GM12878 (cell line): ENCODE data around the gene MYO1D. TPM values are rescaled to one million over a fixed set of nuclear protein-coding genes. Genes with fewer than 3 reads are reported as not detected.

Source experiments
- ATAC-seq: fragments of 200-7000 bp; cut with Tn5 transposase; 3 replicates; pipeline ENCODE4 v1.9.1; 2020; ENCODE audit warnings: mild to moderate bottlenecking, moderate library complexity
- BruUV-seq: library from RNA; stranded (reverse); fragments of 400-500 nt; replicated peaks from 2 replicates; lab custom pipeline; 2021; lab: Mats Ljungman, UMichigan
- CTCF ChIA-PET: fragments of 300-600 bp; sonication (Branson Sonifier 250); formaldehyde crosslinking; extraction: SDS; loops from one replicate; lab custom pipeline; 2021; ENCODE audit warnings: inconsistent platforms; lab: Yijun Ruan, JAX
- POLR2A ChIA-PET: fragments of 350-600 bp; formaldehyde crosslinking; extraction: SDS; loops from one replicate; lab custom pipeline; 2021; ENCODE audit warnings: inconsistent platforms; lab: Charles Lee
- RAD21 ChIA-PET: fragments of 300-600 bp; sonication (Branson Sonifier 250); formaldehyde crosslinking; loops from one replicate; lab custom pipeline; 2023; ENCODE audit warnings: antibody characterized with exemption; ENCODE audit not compliant: unreplicated experiment; lab: Charles Lee
- SMC1A ChIA-PET: fragments of 300-600 bp; sonication (Branson Sonifier 250); formaldehyde crosslinking; loops from one replicate; lab custom pipeline; 2023; ENCODE audit not compliant: unreplicated experiment, uncharacterized antibody; lab: Charles Lee
- DNase-seq: peaks from one replicate; pipeline ENCODE4 v3.0.0-alpha.2; 2011; ENCODE audit warnings: low read depth, low spot score
- FAIRE-seq: peaks from 3 replicates; lab custom pipeline; 2011; peaks lifted over from hg19 to GRCh38; lab: Jason Lieb, UNC
- H2AFZ ChIP-seq: 2 replicates; pipeline ENCODE4 v1.6.0; 2011; ENCODE audit warnings: low read depth, low read length, control low read depth; ENCODE audit not compliant: control insufficient read depth
- H3K27ac ChIP-seq: 2 replicates; pipeline ENCODE4 v1.5.1; 2011; ENCODE audit warnings: control low read depth; ENCODE audit not compliant: control insufficient read depth, insufficient read depth
- H3K27me3 ChIP-seq, 2 experiments: replicated peaks in 1 of 2; 2 replicates each; pipeline versions ENCODE4 v1.6.0 to v1.6.1; 2011; ENCODE audit warnings: low read length in 1 of 2; ENCODE audit not compliant: control insufficient read depth in 2 of 2, insufficient read depth in 2 of 2
- H3K36me3 ChIP-seq, 2 experiments: 2 replicates each; pipeline ENCODE4 v1.5.1; 2011; ENCODE audit warnings: low read length in 1 of 2; ENCODE audit not compliant: control insufficient read depth in 2 of 2, insufficient read depth in 2 of 2
- H3K4me1 ChIP-seq: 2 replicates; pipeline ENCODE4 v1.6.1; 2011; ENCODE audit warnings: mild to moderate bottlenecking, low read length, moderate library complexity, mixed read lengths; ENCODE audit not compliant: control insufficient read depth, insufficient read depth
- H3K4me2 ChIP-seq: 2 replicates; pipeline ENCODE4 v1.6.0; 2011; ENCODE audit warnings: control low read depth; ENCODE audit not compliant: control insufficient read depth, insufficient read depth
- H3K4me3 ChIP-seq: fragments of 200-600 bp; sonication (generic); 2 replicates; pipeline ENCODE4 v1.5.1; 2016
- H3K79me2 ChIP-seq: 2 replicates; pipeline ENCODE4 v1.6.0; 2011; ENCODE audit warnings: low read length; ENCODE audit not compliant: control insufficient read depth, insufficient read depth
- H3K9ac ChIP-seq: 2 replicates; pipeline ENCODE4 v1.8.0; 2011; ENCODE audit warnings: low read length, control low read depth, mixed read lengths; ENCODE audit not compliant: control insufficient read depth, insufficient read depth
- H3K9me3 ChIP-seq: replicated peaks from 3 replicates; pipeline ENCODE4 v1.5.1; 2011; ENCODE audit warnings: mild to moderate bottlenecking, low read length; ENCODE audit not compliant: control insufficient read depth, insufficient read depth
- H4K20me1 ChIP-seq: 2 replicates; pipeline ENCODE4 v1.6.0; 2011; ENCODE audit not compliant: control insufficient read depth, insufficient read depth
- ATF3 ChIP-seq: IDR thresholded peaks from 2 replicates; pipeline ENCODE4 v1.6.1; 2011; ENCODE audit warnings: low read depth, mild to moderate bottlenecking, low read length, moderate library complexity, borderline replicate concordance; ENCODE audit errors: extremely low read depth
- E2F4 ChIP-seq: IDR thresholded peaks from 2 replicates; pipeline ENCODE4 v1.6.1; 2012; ENCODE audit warnings: low read depth, low read length, improper control_type of control experiment
- EED ChIP-seq: sonication (generic); IDR thresholded peaks from 2 replicates; pipeline ENCODE4 v1.6.1; 2016; ENCODE audit warnings: antibody characterized with exemption, low read depth
- EZH2 ChIP-seq: IDR thresholded peaks from 2 replicates; pipeline ENCODE4 v1.6.1; 2012; ENCODE audit warnings: low read depth, mild to moderate bottlenecking, control low read depth, inconsistent platforms, low read length, borderline replicate concordance; ENCODE audit not compliant: control insufficient read depth
- GABPA ChIP-seq: IDR thresholded peaks from 2 replicates; pipeline ENCODE4 v1.6.1; 2014; ENCODE audit warnings: antibody characterized with exemption, low read depth, mild to moderate bottlenecking, inconsistent platforms
- IRF5 ChIP-seq: fragments of 450-650 bp; IDR thresholded peaks from 2 replicates; pipeline ENCODE4 v1.6.1; 2017; ENCODE audit warnings: borderline replicate concordance
- NKRF ChIP-seq: fragments of 450-650 bp; conservative IDR thresholded peaks from 2 replicates; pipeline ENCODE4 v1.6.1; 2017; ENCODE audit warnings: mild to moderate bottlenecking, moderate library complexity
- NR2C2 ChIP-seq: IDR thresholded peaks from 2 replicates; pipeline ENCODE4 v1.6.1; 2011; ENCODE audit warnings: borderline replicate concordance, low read depth; ENCODE audit not compliant: control insufficient read depth, insufficient read length
- ZBTB40 ChIP-seq: fragments of 450-650 bp; IDR thresholded peaks from 2 replicates; pipeline ENCODE4 v1.6.1; 2016; ENCODE audit warnings: mild to moderate bottlenecking, moderate library complexity, borderline replicate concordance
- WGBS: methylation state at CpG from one replicate; pipeline ENCODE4 v1.1.6; 2016; ENCODE audit warnings: low lambda C conversion rate; ENCODE audit not compliant: insufficient replicate concordance, insufficient coverage; ENCODE audit errors: missing lambda C conversion rate; 5-methylcytosine and 5-hydroxymethylcytosine counted together
- in situ Hi-C: fragments of 300-500 bp; cut with MboI; formaldehyde crosslinking; loops from 9 replicates; pipeline ENCODE4 v1.14.3; 2018; ENCODE audit warnings: mixed read lengths
- intact Hi-C: fragments of 100-400 bp; cut with micrococcal nuclease; formaldehyde crosslinking; loops from one replicate; pipeline ENCODE4 v1.14.2; 2022; ENCODE audit not compliant: unreplicated experiment
- polyA plus RNA-seq, 11 experiments: library from polyadenylated mRNA; depleted of rRNA in 4 of 11; unstranded in 6 of 11; stranded (reverse) in 5 of 11; fragments of >200 nt; fragmentation: Nextera tagmentation in 4 of 11; fragmentation: Illumina TruSeq in 1 of 11; extraction: Ambion mirVana in 4 of 11; extraction: Trizol in 1 of 11; gene quantifications; 1 replicate in 1 of 11; 2 replicates in 10 of 11; pipeline versions ENCODE4 v1.2.1 to v1.2.3, GENCODE V29; 2011 to 2016; ENCODE audit warnings: inconsistent platforms in 2 of 11, missing spikeins in 2 of 11, low read depth in 1 of 11
- total RNA-seq, 4 experiments: library from RNA; depleted of rRNA in 3 of 4; stranded (reverse); fragments of >200 nt in 3 of 4; fragmentation: Illumina TruSeq in 1 of 4; extraction: Trizol in 1 of 4; gene quantifications; 2 replicates each; pipeline versions ENCODE4 v1.2.1 to v1.2.3, GENCODE V29; 2013 to 2021

Gene MYO1D
- total and polyA plus RNA-seq, 10 of the 15 experiments (the other 5 are each of a cell fraction or from before 2014, with no cell fraction given) = 1.8 to 37.7 (median 25.4) TPM

- Histone ChIP-seq H3K9me3 (no peaks in the 10 kb centered on the region; the same call in 2 of the 3 replicates), H3K4me3 (peak overlapping the region; percentile 51; the same call in 1 of the 2 replicates), H4K20me1 (no peaks in the 10 kb centered on the region), H3K9ac (peak overlapping the region; percentile 72), H3K4me2 (peak overlapping the region; percentile 83), H3K27ac (peak overlapping the region; percentile 97), H3K79me2 (no peaks in the 10 kb centered on the region; the same call in 1 of the 2 replicates), H3K36me3 (no peaks in the 10 kb centered on the region), H3K4me1 (peaks cover 63% of the 10 kb centered on the region), H2AFZ (no peak overlapping the region), H3K27me3 (no peaks in the 10 kb centered on the region)
- in situ Hi-C loops = no loop called here
- ATAC-seq = peak; percentile 59
- under 1% methylated on average over 11 of the region's 11 CpGs for WGBS
- ChIA-PET RAD21 (interaction anchor here (0.8 to 19.5 kb wide), 21 partner anchors 8 to 354 kb away, joined by 3 to 543 read pairs (median 7); partner anchors contain the start of genes CDK5R1 and MYO1D), CTCF (interaction anchor here (0.7 to 7.4 kb wide), 15 partner anchors 11 to 85 kb away, joined by 3 to 83 read pairs (median 6); partner anchors contain the start of gene CDK5R1), SMC1A (interaction anchor here (0.7 to 12.9 kb wide), 15 partner anchors 11 to 85 kb away, joined by 3 to 237 read pairs (median 12); partner anchors contain the start of gene CDK5R1), POLR2A (interaction anchor here (0.6 to 4.2 kb wide), 12 partner anchors 9 to 74 kb away, joined by 3 to 106 read pairs (median 8); partner anchors contain the start of gene CDK5R1)
- BruUV-seq = no TSS peak
- peak; percentile 96 for FAIRE-seq
- intact Hi-C loops = loop anchor here (1.0 to 2.0 kb wide), 5 partner anchors 20 to 86 kb away; no protein-coding TSS in a partner anchor
- peak; percentile 100 for DNase-seq
- TF ChIP-seq ATF3 (no peak), ZBTB40 (peak; percentile 33; the same call in 1 of the 2 replicates), GABPA (no peak; the same call in 1 of the 2 replicates), E2F4 (no peak), EZH2 (no peak), NKRF (no peak), EED (peak; percentile 95; the same call in 1 of the 2 replicates), IRF5 (no peak), NR2C2 (no peak)
These were observed 353.8 kb downstream of the MYO1D start for GRCh38 chr17:32523017-32523680.
